GM19239 (cell line): ENCODE measurements around the gene CARD9.

ENCODE experiments used
- DNase-seq: peaks from one replicate; pipeline ENCODE4 v3.0.0; 2011; ENCODE audit warnings: low spot score; ENCODE audit not compliant: insufficient read length
- FAIRE-seq: peaks from 2 replicates; lab custom pipeline; 2011; peaks lifted over from hg19 to GRCh38; lab: Jason Lieb, UNC

Gene CARD9

GRCh38 chr9:136403538-136403914 lies 30.1 kb upstream of the CARD9 start:
- DNase-seq (peak; percentile 56), FAIRE-seq (peak; percentile 88)

GRCh38 chr9:136402067-136402466 lies 28.6 kb upstream of the CARD9 start:
- no peak for DNase-seq
- no peak for FAIRE-seq

DNA sequence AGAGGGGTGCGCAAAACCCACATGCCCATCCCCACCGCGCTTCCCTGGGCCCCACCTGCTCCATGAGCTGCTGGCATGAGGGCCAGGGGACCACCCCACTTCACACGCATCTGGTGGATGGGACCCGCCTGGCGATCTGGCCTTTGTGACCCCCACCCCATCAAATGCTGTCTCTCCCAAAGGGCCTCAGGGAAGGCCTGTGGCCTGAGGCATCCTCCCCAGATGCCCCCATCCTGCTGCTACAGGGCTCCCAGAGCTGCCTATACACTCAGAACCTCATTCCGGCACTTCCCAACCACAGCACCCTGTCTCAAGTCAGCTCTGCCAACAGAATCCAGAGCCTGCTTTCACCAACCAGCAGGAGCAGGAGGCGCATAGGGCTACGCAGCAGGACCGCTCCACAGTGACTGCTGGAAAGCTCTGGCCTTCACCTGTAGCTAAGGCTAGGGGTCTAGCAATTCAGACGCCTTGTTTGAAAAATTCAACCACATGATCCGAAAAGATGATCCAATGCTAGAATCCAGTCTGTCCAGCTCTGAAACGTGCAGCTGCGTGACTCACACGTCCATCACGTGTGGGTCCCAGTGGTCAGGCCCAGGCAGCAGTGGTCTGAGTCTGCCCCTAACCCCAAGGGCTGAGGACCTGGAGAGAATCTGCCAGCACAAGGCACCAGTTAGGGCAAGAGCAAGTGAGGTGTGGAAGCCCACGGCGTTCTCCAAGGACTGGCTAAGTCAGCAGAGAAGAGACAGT lies 27.9 kb upstream of the CARD9 start:
- FAIRE-seq (no peak), DNase-seq (no peak)

DNA sequence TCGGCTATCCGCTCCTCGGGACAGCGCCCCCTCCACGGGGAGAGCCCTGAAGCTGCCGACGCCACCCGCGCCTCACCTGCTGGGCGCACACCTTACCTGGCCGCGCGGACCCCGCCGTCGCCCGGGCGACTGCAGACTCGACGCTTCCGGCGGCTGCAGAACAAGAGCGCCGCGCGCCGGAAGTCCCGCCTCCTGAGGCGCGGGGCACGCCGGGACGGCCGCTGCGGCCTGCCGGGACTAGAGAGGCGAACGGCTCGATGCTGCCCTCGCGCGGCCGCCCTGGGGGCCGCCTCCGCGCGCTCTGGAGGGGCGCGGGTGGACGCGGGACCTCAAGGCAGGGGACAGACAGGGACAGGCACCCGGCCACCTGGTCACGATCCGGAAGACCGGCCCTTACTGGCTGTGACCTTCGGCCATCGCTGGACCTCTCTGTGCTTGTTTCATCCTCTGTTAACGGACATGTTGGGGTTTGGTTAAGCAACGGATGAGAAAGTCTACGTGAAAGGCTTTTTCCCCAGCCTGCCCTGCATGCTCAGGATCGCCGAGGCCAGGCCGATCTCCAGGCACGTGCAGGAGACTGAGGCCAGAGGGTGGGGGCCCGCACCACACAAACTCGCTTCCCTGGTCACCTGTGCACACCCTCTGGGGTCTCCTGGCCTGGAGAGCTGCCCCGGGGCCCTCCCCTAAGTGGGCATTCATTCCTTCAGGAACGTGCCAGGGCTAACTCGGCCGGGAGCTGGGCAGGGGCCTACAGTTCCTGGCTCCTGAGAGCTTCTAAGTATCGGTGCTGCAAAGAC lies 26.8 kb upstream of the CARD9 start, which contains the start of gene SNAPC4:
Gene SNAPC4 (minus strand): TSS at position 133 of the 797 bp plus-strand sequence. CDS start 1,742 bp downstream, outside the sequence.
- FAIRE-seq (peak; percentile 95), DNase-seq (peak; percentile 98)

- DNase-seq (no peak), FAIRE-seq (no peak)
Measured at GRCh38 chr9:136399176-136400037, 25.9 kb upstream of the CARD9 start.

GRCh38 chr9:136398286-136398685 lies 24.8 kb upstream of the CARD9 start:
- no peak for FAIRE-seq

DNA sequence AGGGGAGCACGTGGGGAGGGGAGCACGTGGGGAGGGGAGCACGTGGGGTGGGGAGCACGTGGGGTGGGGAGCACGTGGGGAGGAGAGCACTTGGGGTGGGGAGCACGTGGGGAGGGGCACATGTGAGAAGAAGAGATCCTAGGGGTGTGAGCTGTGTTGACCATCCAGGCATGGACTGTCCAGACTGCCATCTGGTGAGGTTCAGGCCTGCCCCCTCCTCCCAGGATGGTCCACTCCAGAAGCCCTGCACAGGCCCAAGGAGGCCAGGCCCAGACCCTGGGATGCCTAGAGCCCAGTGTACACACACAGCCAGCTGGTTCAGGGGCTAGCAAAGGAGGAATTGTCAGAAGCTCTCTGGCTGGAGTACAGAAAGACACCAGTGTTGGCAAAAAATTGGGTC lies 24.2 kb upstream of the CARD9 start:
- FAIRE-seq (no peak), DNase-seq (no peak)

More at GRCh38 chr9:136398286-136398685, 24.8 kb upstream of the CARD9 start:
- no peak for DNase-seq

DNA sequence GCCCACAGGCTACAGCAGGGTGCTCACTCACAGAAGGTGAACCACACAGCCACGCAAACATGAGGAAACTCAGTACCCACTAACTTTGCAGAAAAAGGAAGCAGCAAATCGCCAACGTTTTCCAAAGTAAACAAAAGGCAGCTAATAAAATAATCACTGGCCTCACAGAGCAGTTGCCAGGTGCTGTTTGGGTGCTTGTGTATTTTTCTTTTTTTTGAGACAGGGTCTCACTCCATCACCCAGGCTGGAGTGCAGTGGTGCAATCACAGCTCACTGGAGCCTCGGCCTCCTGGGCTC lies 22.7 kb upstream of the CARD9 start:
- no peak for FAIRE-seq
- DNase-seq = no peak

DNA sequence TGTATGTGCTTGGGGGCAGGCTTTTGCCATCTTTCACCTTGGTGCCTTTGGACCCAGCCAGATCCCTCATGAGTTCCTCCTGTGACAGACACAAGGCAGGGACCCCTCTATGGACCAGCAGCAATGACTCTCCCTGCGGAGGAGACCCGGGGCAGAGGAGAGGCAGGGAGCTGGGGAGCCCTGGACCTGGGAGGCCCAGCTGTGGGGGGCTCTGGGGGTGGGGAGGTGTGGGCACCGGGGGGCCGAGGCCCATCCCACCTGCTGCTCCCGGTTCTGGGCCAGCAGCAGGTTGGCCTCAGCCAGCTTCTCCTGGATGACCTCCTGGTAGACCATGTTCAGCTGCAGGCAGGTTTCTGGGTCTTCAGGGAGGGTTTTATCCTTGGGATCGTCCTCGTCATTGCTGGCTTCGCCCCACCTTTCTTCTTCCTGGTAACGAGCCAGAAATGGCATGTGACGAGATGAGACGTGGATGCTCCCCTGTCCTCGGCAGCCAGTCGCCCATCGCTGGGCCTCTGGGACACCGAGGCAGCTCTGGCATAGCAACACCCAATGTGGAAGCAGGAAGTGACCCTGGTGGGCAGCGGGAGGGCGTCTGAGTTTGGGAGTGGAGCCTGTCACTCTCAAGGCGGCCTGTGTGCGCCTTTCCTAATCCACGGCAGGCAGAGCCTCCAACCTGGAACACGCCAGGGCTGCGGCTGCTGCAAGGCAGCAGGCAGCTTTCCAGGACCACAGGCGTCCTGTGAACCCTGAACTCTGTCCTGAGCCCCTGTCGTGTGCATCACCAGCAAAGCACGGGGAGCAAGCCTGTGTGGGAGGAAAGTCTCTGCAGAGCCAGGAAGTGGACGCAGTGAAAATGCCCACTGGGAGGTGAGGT lies 22.1 kb upstream of the CARD9 start:
- FAIRE-seq (no peak), DNase-seq (no peak)

GRCh38 chr9:136395020-136395340 lies 21.5 kb upstream of the CARD9 start:
- FAIRE-seq (no peak), DNase-seq (no peak)

GRCh38 chr9:136394312-136395019 lies 21.0 kb upstream of the CARD9 start:
- no peak for FAIRE-seq

GRCh38 chr9:136393531-136393930 lies 20.1 kb upstream of the CARD9 start:
- no peak for FAIRE-seq
- no peak for DNase-seq

More at GRCh38 chr9:136394312-136395019, 21.0 kb upstream of the CARD9 start:
- DNase-seq = no peak

DNA sequence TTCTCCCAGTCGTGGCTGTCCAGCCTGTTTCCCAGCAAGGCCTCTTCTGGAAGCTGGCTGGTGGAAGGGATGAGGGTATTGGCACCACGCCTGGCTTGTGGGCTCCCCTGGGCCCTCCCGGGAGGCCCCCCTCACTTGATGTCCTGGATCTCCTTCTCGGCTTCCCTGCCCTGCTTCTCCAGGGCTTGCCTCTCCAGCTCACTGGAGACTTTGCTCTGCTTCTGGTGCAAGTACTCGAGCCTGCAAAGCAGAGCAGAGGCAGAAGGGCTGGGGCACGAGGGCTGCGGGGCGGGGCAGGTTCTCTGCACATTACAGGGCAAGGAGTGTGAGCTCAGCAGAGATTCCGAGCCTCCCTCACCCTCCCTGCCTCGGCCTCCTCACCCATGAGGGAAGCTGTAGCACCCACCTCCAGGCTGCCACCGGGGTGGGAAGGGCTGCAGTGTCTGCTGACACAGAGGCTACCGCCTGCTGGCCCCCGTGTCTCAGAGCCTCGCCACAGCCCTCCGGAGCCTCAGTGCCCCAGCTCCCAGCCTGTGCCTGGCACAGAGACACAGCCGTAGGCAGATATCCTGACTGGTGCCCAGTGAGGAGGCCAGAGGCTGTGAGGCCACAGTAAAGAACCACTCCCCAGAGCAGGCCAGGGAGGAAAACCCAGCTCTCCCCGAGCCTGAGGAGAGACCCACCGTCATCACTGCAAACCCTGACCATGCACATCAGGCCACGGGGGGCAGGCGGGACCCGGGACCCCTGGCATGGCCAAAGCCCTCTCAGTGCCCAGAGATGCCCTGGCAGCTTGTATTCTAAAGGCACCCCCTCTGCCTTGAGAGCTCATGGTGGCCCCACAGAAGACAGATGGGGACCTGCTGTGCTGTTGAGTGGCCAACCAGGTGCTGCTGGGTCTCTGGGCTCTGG lies 19.3 kb upstream of the CARD9 start:
- DNase-seq (no peak), FAIRE-seq (no peak)

DNA sequence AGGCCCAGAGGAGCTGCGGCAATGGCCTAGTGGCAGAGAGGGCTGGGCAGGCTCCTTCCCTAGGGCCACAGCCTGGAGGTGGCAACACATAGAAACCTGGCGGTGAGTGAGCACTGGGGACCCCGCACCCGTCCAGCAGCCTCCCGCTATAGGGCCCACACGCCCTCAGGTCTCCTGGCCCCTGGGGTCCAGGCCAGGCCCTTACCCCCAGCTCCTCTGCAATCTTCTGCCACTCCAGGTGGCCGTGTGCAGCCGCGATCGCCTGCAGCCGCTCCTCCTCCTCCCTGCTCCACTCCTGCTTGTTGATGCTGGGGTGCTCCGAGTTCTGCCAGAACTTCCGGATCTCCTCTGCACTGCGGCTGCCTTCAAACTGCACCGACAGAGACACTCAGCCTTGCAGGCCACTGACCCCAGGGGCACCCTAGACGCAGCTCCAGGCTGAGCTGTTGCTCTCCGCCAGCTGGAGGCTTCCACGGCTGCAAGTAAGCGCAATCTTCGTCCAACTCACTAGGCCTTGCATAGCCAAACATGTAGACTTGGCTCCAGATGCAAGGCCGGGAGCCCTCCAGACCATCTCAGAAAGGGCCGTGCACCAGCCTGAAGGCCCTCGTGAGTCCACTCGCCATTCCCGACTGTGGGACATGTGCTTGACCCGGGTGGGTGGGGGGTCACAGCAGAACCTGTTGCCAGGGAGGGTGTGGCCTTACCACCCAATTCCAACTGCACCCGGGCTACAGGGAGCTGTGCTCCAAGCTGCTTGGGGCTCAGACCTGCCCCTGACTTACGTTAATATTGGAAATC lies 18.5 kb upstream of the CARD9 start:
- DNase-seq (no peak), FAIRE-seq (no peak)

DNA sequence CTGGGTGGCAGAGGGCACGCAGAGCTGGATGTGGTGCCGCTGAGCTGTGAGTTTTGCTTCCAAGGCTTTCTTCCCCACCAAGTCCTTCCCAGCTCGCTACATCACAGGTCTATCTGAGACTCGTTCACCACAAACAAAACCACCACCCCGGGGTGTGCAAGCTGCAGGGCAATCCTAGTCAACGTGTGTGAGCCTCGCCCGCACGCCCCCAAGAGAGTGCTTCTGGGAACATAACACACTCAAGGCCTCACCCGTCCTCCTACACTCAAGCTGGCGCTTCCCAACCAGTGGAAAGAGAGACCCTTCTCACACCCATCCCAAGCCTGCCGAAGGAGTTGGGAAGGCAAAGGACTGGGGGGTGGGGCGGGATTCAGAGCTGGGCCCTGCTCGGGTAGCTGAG lies 15.9 kb upstream of the CARD9 start:
- DNase-seq = no peak
- no peak for FAIRE-seq

DNA sequence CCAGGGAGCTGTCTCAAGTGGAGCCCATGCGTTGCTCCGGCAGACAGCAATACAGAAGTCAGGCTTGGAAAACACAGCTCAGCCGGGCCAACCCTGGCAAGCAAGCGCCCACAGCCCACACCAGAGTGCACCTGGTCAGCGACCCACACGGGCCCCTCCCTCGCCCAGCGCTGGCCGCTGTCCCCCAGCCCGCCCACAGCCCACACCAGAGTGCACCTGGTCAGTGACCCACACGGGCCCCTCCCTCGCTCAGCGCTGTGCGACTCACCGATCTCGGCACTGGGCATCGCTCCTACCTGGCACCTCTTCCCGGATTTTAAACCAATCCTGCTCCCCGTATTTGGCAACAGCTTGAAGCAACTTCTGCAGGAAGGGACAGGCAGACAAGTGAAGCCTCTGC lies 13.7 kb upstream of the CARD9 start:
- FAIRE-seq (no peak), DNase-seq (no peak)

- no peak for FAIRE-seq
- no peak for DNase-seq
Measured at GRCh38 chr9:136386018-136386417, 12.5 kb upstream of the CARD9 start.

- DNase-seq (no peak), FAIRE-seq (no peak)
Measured at GRCh38 chr9:136385015-136385414, 11.5 kb upstream of the CARD9 start.
